ELF-1 (cell line): ENCODE results near the gene TNFAIP8L1.

ENCODE experiments used
- DNase-seq: peaks from one replicate; pipeline ENCODE4 v3.0.0-alpha.2; 2016; ENCODE audit warnings: low read depth, low spot score

TNFAIP8L1 gene

DNA sequence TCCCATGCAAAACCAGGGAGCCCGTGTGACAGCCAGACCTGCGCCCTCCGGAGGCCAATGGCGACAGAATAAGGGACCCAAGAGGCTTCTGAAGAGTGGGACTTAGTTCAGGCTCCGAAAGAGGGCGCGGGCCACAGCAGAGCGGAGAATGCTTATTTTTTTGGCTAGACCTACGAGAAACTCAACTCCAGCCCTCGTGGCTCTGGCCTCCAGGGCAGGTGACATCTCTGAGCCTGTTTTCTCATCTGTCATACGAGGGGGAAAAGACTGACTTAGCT lies 61.3 kb downstream of the TNFAIP8L1 start:
- DNase-seq: no peak

DNA sequence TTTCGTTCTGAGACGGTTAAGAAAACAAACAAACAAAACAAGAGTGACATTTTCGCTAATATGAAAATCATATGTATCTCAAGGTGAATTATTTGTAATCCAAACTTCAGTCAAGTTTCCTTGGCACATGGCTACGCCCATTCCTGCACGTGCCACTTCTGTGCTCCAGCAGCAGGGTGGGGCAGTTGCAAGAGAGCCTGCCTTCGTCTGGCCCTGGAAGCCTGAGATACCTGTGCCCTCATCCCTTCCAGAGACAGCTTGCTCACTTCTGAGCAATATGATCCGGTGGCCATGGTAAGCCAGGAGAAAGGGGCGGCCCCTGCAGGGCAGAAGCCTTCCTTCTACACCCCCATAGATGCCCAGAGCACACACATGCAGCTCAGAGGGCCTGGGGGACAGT lies 62.2 kb downstream of the TNFAIP8L1 start:
- no peak for DNase-seq

DNA sequence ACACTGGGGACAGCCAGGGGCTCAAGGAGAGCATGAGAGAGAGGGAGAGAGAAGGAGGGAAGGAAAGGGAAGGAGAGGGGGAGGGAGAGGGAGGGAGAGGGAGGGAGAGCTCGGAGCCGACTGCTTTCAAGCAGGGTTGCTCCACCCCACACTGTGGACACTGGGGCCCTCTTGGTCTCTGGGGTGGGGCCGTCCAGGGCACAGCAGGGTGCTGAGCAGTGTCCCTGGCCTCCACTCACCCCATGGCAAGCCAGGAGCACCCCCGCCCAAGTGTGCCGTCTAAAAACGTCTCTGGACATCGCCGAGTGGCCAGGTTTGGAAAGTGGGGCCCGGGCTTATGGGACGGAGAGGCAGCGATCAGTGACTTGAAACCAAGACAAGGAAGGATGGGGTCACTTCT lies 63.4 kb downstream of the TNFAIP8L1 start:
- DNase-seq: no peak

DNA sequence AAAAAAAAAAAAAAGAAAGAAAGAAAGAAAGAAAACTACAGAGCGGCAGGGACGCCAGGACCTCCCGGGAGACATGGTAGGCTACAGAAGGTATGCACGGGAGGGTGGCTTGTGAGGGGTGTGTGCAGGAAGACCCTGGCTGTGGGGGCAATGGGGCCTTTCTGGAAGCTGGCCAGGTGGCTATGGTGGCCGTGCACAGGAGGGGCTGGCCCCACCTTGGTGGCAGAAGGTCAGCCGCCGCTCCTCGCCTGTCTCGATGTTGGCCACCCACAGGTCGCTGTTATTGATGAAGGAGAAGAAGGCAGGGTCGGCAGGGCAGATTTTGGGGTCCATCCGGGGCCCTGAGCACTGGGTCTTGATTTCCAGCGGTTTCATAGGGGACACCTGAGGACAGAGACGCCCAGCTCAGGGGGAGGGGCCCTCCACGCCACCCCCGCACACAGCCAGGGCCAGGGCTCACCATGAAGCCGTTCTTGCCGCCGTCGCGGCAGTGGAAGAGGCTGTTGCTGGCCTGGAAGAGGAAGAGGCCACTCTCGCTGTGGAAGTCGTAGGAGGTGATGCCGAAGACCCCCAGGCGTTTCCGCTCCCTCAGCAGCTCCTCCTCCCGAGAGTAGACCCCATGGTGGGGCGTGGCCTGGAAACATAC lies 64.5 kb downstream of the TNFAIP8L1 start:
- no peak for DNase-seq

DNA sequence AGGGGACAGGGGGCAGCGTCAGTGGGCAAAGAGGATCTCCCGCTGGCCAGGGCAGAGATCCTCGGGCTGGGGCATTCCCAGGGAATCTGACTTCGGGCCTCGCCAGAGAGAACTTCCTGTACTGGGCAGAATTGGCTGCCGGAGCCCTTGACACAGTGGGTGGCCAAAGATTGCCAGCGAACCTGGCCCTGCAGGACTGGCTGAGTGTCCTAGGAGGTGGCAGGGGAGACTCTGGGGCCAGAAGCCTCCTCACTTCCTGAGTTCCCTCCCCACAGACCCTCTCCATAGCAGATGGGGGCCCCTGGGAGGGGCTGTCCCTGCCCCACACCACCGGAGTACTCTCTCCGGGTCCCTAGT lies 65.0 kb downstream of the TNFAIP8L1 start:
- no peak for DNase-seq
